Stomach (tissue), 9 donors: ENCODE data around the gene SLC41A3. TPM values are rescaled to one million over a fixed set of nuclear protein-coding genes. Genes with fewer than 3 reads are reported as not detected.

Experiments used
- DNase-seq, 2 donors: peaks; one replicate each; pipeline versions ENCODE4 v3.0.0 to v3.0.0-alpha.2; 2013 to 2019
- H3K27ac ChIP-seq, 5 donors: fragments of 200-600 bp in 4 of 5; sonication (generic) in 4 of 5; one replicate each; pipeline ENCODE4 v1.5.1; 2013 to 2019; ENCODE audit warnings: mild to moderate bottlenecking in 1 of 5, moderate library complexity in 1 of 5
- H3K27me3 ChIP-seq, 3 donors: fragments of 200-600 bp; sonication (generic); one replicate each; pipeline ENCODE4 v1.5.1; 2017 to 2019; ENCODE audit warnings: mixed run types in 1 of 3
- H3K36me3 ChIP-seq, 4 donors: fragments of 200-600 bp; sonication (generic); 1 replicate in 3 of 4; 2 replicates in 1 of 4; pipeline ENCODE4 v1.5.1; 2016 to 2019
- H3K4me1 ChIP-seq, 4 donors: fragments of 200-600 bp; sonication (generic); one replicate each; pipeline ENCODE4 v1.5.1; 2016 to 2019
- H3K4me3 ChIP-seq, 4 donors: fragments of 200-600 bp; sonication (generic) in 3 of 4; one replicate each; pipeline ENCODE4 v1.5.1; 2016 to 2019; ENCODE audit warnings: mild to moderate bottlenecking in 1 of 4
- H3K9me3 ChIP-seq, 4 donors: fragments of 200-600 bp; sonication (generic); one replicate each; pipeline ENCODE4 v1.5.1; 2016 to 2019
- CTCF ChIP-seq, 7 experiments: fragments of 450-650 bp in 4 of 7; fragments of 200-600 bp in 3 of 7; sonication (generic) in 3 of 7; IDR thresholded peaks; one replicate each; pipeline ENCODE4 v1.5.1; 2016 to 2019; ENCODE audit warnings: antibody characterized with exemption in 7 of 7, control low read depth in 2 of 7, mild to moderate bottlenecking in 1 of 7
- EP300 ChIP-seq: sonication (generic); formaldehyde crosslinking; IDR thresholded peaks from one replicate; pipeline ENCODE4 v1.6.1; 2017; ENCODE audit warnings: antibody characterized with exemption
- POLR2A ChIP-seq, 4 donors: fragments of 450-650 bp; IDR thresholded peaks; one replicate each; pipeline ENCODE4 v1.6.1; 2016; ENCODE audit warnings: antibody characterized with exemption in 4 of 4, control low read depth in 2 of 4, mild to moderate bottlenecking in 1 of 4, moderate library complexity in 1 of 4
- POLR2AphosphoS5 ChIP-seq, 3 donors: sonication (generic); formaldehyde crosslinking; IDR thresholded peaks; one replicate each; pipeline ENCODE4 v1.6.1; 2016; ENCODE audit warnings: antibody characterized with exemption in 3 of 3
- WGBS, 5 donors: extraction: QIAGEN DNeasy Blood & Tissue Kit in 3 of 5; methylation state at CpG; one replicate each; pipeline versions ENCODE4 v1.1.5 to v1.1.7; 2013 to 2018; 5-methylcytosine and 5-hydroxymethylcytosine counted together
- intact Hi-C: fragments of 100-400 bp; cut with DNase I; formaldehyde crosslinking; loops from one replicate; pipeline ENCODE4 v1.15.1; 2023; ENCODE audit warnings: low total_unique reads
- polyA plus RNA-seq, 3 donors: library from polyadenylated mRNA; stranded (reverse); fragments of 200-250 nt; gene quantifications; one replicate each; pipeline ENCODE4 v1.2.3, GENCODE V29; 2013
- total RNA-seq, 5 donors: library from RNA; depleted of rRNA; stranded (reverse); fragments of >200 nt; gene quantifications; one replicate each; pipeline versions ENCODE4 v1.1.0 to v1.2.3, GENCODE V29; 2014 to 2016
- donor health status: healthy with polysubstance abuse.
- donor health status: Bipolar disorder and iron deficiency.
- donor health status: healthy.

SLC41A3 gene
- total and polyA plus RNA-seq, 8 donors = 15.4 to 81.7 (median 27.9) TPM

GRCh38 chr3:126105691-126106187, 21.8 kb upstream of the SLC41A3 start:
- TF ChIP-seq POLR2A (IDR thresholded peaks at IDR 0.05) (no peak), POLR2AphosphoS5 (IDR thresholded peaks at IDR 0.05) (no peak), EP300 (no peak), CTCF (IDR thresholded peaks at IDR 0.05) (no peak)
- no peak overlapping the region for H3K27ac ChIP-seq
- H3K4me1 ChIP-seq = peaks cover 0 to 14% (median 5%) of the 10 kb centered on the region in 4 donors
- no peak for DNase-seq
- H3K27me3 ChIP-seq = no peaks in the 10 kb centered on the region
- no peak overlapping the region for H3K4me3 ChIP-seq
- peaks cover 0 to 50% (median 4%) of the 10 kb centered on the region in 4 donors for H3K36me3 ChIP-seq
- WGBS, 5 donors = 87 to 96% (median 92%) methylated on average over 13 to 16 of the region's 16 CpGs
- intact Hi-C loops = no loop called here
- no peaks in the 10 kb centered on the region for H3K9me3 ChIP-seq

- Histone ChIP-seq H3K4me3 (no peak overlapping the region), H3K27me3 (no peaks in the 10 kb centered on the region), H3K27ac (no peak overlapping the region), H3K36me3 (peaks cover 0 to 50% (median 4%) of the 10 kb centered on the region in 4 donors), H3K4me1 (peaks cover 0 to 14% (median 5%) of the 10 kb centered on the region in 4 donors), H3K9me3 (no peaks in the 10 kb centered on the region)
- intact Hi-C loops = no loop called here
- 89 to 96% (median 92%) methylated on average over 6 to 15 of the region's 15 CpGs for WGBS, 5 donors
- TF ChIP-seq POLR2A (IDR thresholded peaks at IDR 0.05) (no peak), EP300 (no peak), CTCF (IDR thresholded peaks at IDR 0.05) (no peak), POLR2AphosphoS5 (IDR thresholded peaks at IDR 0.05) (no peak)
- DNase-seq = no peak
Observed at GRCh38 chr3:126104742-126105605, 21.1 kb upstream of the SLC41A3 start.

- H3K4me1 ChIP-seq = peaks cover 0 to 14% (median 5%) of the 10 kb centered on the region in 4 donors
- no peak overlapping the region for H3K27ac ChIP-seq
- TF ChIP-seq POLR2AphosphoS5 (IDR thresholded peaks at IDR 0.05) (no peak), EP300 (no peak), POLR2A (IDR thresholded peaks at IDR 0.05) (no peak), CTCF (IDR thresholded peaks at IDR 0.05) (no peak)
- no peak for DNase-seq
- WGBS, 5 donors = 86 to 100% (median 88%) methylated on average over 3 to 7 of the region's 7 CpGs
- H3K9me3 ChIP-seq = no peaks in the 10 kb centered on the region
- no peak overlapping the region for H3K4me3 ChIP-seq
- no peaks in the 10 kb centered on the region for H3K27me3 ChIP-seq
- intact Hi-C loops = no loop called here
- H3K36me3 ChIP-seq = peaks cover 0 to 46% (median 4%) of the 10 kb centered on the region in 4 donors
Observed at GRCh38 chr3:126104028-126104635, 20.2 kb upstream of the SLC41A3 start.
